ENCODE measurements around the gene LAMA2.
A peak's percentile ranks its signal among the peaks of the same experiment; 100 is the strongest.

LAMA2 gene

DNA sequence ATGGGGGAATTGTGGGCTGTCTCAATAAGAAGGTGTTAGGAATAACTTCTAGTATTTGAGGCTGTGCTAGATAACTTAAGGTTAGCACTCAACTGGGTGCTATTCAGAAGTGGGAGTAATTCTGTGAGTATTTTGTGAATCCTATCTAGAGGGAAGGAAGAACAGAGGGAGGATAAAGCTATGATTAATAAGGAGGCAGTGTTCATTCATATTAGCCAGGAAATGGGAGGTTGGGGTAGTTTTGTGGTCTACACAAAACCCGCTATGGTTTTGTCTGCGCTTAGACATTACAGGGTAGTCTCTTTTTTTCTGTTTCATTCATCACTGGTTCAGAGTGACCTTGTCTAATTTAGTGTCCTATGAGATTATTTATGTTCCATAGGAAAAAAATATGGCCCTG, 486.0 kb downstream of the LAMA2 start:
- DNase-seq (ENCODE audit: low spot score): no peak

GRCh38 chr6:129369737-129370136, 486.8 kb downstream of the LAMA2 start:
- DNase-seq (ENCODE audit: low spot score): no peak

DNA sequence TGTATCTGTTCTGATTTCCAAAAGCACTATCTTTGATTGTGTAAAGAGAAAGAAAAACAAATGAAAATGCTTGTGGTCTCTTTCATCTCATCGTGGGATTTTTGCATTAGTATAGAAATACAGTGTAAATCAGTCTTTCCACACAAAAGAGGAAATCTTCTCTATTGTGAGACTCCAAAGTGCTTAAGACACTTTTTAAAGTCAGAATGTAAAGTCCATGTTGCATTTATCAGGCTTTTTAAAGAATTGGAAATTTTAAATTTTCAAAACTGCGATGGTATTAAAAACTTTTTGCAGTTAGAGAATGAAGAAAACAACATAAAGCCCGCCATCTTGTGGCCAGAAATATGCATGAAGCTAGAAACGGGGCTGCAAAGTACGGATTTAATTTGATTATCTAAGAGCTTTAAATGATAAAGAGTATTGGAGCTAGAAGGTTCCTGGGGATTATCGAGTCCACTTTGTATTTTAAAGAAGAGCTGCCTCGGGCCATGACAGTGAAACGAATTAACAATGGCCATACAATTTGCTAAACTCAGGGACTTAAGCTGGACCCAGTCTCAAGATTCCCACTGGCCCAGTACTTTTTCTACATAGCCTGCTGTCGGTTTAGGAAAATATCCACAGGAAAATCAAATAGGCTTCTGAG, 487.5 kb downstream of the LAMA2 start:
- peak; percentile 56 for DNase-seq (ENCODE audit: low spot score)

GRCh38 chr6:129381885-129382284, 498.9 kb downstream of the LAMA2 start:
- DNase-seq (ENCODE audit: low spot score): no peak

GRCh38 chr6:129382916-129383315, 500.0 kb downstream of the LAMA2 start:
- DNase-seq (ENCODE audit: low spot score): no peak

- DNase-seq (ENCODE audit: low spot score): no peak
Observed at GRCh38 chr6:129385117-129385516, 502.2 kb downstream of the LAMA2 start.

DNA sequence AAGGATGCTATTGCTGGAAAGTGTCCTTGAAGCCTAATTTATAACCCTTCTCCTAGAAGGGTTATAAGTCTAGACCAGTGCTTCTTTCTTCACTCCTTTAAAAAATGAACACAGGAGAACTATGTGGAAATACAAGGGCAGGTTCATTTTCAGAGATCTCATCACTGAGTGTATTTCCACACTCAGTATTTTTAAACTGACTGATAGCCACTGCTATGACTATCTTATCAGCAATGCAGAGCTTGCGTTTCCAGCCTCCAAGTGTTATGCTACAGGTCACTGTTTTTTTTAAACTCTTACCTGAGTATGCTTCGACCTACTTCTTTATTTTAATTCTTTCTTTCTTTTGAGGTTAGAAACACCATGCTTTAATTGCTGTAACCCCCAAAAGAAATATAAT, 508.0 kb downstream of the LAMA2 start:
- DNase-seq (ENCODE audit: low spot score): no peak

GRCh38 chr6:129393654-129394053, 510.7 kb downstream of the LAMA2 start:
- no peak for DNase-seq (ENCODE audit: low spot score)

DNA sequence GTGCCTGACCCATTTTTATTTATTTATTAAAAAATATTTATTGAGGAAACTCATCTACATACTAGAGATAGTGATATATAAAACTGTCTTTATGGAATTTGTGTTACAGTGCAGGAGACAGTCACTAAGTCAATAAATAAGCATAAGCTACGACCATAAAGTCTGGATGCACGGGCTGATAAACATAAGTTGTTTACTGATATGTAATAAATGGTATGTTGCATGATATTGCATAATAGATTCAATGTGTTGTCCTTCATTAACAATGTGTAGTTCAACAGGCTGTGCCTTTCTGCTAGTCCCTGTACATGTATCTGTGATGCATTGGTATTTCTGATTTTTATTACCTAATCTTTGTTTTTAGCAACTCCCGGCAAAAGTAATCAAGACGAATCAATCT, 515.8 kb downstream of the LAMA2 start:
- no peak for DNase-seq (ENCODE audit: low spot score)

GRCh38 chr6:129402244-129402643, 519.3 kb downstream of the LAMA2 start:
- DNase-seq (ENCODE audit: low spot score): no peak

DNA sequence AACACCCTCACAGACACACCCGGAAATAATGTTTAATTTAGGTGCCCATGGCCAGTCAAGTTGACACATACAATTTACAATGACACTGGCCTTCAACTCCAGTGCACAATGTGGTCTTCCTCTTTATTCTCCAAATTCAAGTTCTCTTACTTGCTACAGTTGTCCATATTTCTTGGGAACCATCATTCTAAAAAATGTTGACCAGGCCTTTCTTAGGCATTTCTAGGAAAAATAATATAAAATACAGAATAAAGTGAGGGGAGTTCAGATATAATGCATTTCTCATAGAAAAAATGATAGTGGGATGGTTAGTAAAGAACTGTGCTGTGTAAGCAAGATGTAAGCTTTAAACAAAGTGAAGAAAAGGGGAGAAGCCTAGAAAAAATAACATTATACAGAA, 528.2 kb downstream of the LAMA2 start:
- DNase-seq (ENCODE audit: low spot score): no peak

DNA sequence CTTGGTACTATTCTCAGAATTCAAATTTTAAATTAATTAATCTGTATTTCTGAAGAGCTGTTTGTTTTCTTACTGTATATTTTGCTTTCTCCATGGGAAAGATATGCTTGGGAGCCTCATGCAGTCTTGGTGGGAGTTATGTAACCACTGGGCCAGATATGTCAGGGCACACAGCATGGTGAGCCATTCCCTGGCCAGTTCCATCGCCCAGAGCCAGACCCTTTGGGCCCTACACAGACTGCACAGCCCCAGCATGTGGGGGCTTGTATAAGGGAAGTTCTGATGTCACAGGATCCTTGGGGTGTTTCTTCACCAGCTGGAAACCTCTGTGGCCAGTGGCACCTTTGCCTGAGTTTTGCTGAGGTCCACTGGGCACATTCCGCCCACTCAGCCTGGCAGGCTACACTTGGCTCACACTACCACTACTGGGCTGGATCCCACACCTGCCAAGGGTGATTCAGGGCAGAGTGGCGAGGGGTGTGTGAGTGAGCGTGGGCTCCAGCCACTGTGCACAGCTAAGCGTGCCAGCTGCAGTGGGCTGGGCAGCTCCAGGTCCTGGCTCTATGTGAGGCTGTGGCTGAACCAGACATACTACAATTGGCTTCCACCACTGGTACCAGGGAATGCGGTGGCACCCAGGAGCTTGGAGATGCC, 533.5 kb downstream of the LAMA2 start:
- DNase-seq (ENCODE audit: low spot score): no peak

- DNase-seq (ENCODE audit: low spot score): no peak
Observed at GRCh38 chr6:129417416-129418086, 534.6 kb downstream of the LAMA2 start.

GRCh38 chr6:129419324-129419723, 536.4 kb downstream of the LAMA2 start:
- no peak for DNase-seq (ENCODE audit: low spot score)

DNA sequence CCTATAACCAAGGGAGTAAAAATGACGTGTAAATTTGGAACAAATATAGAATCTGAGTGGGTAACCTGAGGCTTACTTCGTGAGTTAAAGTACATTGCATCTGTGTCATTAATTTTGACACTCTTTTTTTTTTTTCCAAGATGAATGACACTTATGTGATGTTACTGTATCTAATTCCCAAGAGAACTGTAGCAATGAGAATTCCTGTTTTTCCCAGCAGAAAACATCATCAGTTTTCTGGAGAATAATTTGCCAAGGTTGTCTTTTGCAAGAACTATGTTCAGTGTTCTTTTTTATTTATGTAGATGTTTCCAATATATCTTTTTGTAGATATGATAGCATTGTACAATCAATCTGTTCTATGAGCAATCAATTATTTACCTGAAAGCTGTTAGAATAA, 543.4 kb downstream of the LAMA2 start:
- DNase-seq (ENCODE audit: low spot score): no peak

DNA sequence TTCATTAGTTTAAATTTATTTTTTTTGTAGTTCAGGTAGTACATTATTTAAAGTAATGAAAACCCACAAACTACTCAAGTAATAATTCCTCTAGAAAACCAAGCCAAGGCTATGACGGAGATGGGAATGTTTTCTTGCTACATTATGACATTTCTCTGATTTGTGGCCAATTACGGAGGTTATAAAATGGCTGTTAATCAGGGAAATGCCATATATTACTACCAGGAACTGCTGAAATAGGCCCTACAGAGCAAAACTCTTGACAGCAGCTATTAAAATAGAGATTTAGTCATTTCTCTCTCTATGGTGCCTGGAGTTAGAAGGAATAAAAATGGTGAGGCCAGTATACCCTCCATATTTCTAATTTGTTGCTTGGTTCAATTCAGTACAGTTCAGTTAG, 547.0 kb downstream of the LAMA2 start:
- DNase-seq (ENCODE audit: low spot score): no peak

DNA sequence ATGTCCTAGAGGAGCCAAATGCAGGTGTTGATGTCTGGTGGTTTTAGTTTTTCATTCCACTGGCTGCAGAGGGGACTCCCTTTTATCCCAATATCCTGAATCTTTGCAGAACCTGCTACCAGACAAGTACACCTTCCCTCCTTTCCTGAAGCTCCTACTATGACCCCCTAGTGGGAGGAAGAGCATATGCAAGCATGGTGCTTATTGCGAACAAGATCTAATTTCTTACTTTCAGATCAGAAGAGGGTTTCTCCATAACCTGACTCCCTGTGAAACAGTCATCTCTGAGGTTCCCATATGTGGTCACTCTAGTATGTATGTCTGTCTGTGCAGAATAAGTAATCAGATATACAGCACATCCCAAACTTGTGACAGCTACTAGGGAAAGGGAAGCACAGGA, 549.8 kb downstream of the LAMA2 start:
- no peak for DNase-seq (ENCODE audit: low spot score)

GRCh38 chr6:129434091-129434490, 551.2 kb downstream of the LAMA2 start:
- no peak for DNase-seq (ENCODE audit: low spot score)

- DNase-seq (ENCODE audit: low spot score): no peak
Observed at GRCh38 chr6:129440691-129441090, 557.8 kb downstream of the LAMA2 start.

DNA sequence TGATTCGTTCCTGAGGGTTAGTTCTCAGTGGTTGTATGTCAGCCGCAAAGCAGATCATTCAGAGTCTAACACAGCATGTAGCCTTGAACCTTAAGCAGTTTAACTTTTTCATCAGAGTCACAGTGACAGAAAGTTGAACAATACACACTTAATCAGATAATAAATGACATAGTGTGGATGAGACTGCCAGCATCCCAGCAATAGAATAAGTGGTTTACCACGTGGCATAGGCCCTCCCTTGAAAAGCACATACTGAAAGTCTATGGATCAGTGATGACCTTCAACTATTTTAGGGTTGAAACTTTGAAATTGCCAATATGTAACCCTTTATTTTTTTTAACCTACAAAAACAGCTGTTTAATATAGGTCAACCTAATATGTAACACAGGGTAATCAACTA, 561.7 kb downstream of the LAMA2 start:
- DNase-seq (ENCODE audit: low spot score): no peak

- no peak for DNase-seq (ENCODE audit: low spot score)
Observed at GRCh38 chr6:129446272-129447197, 563.6 kb downstream of the LAMA2 start.

- no peak for DNase-seq (ENCODE audit: low spot score)
Observed at GRCh38 chr6:129447198-129447565, 564.2 kb downstream of the LAMA2 start.

- DNase-seq (ENCODE audit: low spot score): no peak
Observed at GRCh38 chr6:129448965-129449364, 566.0 kb downstream of the LAMA2 start.

All from putamen (tissue), 1 donor.